Fibroblast of villous mesenchyme (primary cell): ENCODE data around the gene MRTFB. TPM values are rescaled to one million over a fixed set of nuclear protein-coding genes. Genes with fewer than 3 reads are reported as not detected.

Experiments
- DNase-seq: peaks from one replicate; pipeline ENCODE4 v3.0.0-alpha.2; 2010; ENCODE audit warnings: low read depth
- H3K4me3 ChIP-seq: 2 replicates; pipeline ENCODE4 v1.5.1; 2011; ENCODE audit warnings: low read depth, mild to moderate bottlenecking, low read length
- total RNA-seq: library from RNA; depleted of rRNA; stranded (reverse); fragments of >200 nt; gene quantifications from 2 replicates; pipeline ENCODE4 v1.2.3, GENCODE V29; 2012
- TF ChIP-seq, protein P1 (sequence below): IDR thresholded peaks from 2 replicates; pipeline ENCODE4 v1.5.1; 2012; ENCODE audit warnings: low read depth, mild to moderate bottlenecking, low read length; ENCODE audit not compliant: insufficient read depth

Gene MRTFB
- total RNA-seq, 1 donor = 8.2 TPM

DNA sequence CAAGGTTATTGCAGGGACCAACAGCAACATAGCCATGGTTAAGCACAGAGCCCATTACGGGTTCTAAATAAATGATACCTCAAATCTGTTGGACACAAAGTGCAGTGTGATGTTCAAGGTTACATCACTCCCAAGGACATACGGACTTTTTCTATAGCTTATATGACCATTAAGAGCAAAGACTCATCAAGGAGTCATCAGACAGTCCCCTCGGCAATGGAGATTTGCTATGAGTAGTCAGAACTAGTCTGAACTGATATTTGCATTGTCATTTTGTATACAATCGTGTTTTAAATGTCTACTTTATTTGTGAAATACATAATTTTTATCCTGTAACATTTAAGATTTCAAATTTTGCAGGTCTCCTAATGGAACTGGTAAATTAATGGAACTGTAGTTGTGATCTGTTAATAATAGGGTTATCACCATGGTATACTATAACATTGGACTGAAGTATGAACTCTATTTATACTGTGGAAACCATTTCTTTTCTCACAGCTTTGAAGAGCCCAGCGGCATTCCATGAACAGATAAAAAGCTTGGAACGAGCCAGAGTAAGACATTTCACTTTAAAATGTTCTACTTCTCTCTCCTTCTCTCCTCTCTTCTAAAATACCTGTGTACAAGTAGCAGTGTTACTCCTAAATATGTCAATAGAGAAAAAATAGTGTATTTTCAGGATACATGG, 140.9 kb downstream of the MRTFB start:
- no peak overlapping the region for H3K4me3 ChIP-seq
- DNase-seq = no peak
- TF ChIP-seq, protein P1, sequence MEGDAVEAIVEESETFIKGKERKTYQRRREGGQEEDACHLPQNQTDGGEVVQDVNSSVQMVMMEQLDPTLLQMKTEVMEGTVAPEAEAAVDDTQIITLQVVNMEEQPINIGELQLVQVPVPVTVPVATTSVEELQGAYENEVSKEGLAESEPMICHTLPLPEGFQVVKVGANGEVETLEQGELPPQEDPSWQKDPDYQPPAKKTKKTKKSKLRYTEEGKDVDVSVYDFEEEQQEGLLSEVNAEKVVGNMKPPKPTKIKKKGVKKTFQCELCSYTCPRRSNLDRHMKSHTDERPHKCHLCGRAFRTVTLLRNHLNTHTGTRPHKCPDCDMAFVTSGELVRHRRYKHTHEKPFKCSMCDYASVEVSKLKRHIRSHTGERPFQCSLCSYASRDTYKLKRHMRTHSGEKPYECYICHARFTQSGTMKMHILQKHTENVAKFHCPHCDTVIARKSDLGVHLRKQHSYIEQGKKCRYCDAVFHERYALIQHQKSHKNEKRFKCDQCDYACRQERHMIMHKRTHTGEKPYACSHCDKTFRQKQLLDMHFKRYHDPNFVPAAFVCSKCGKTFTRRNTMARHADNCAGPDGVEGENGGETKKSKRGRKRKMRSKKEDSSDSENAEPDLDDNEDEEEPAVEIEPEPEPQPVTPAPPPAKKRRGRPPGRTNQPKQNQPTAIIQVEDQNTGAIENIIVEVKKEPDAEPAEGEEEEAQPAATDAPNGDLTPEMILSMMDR = no peak

DNA sequence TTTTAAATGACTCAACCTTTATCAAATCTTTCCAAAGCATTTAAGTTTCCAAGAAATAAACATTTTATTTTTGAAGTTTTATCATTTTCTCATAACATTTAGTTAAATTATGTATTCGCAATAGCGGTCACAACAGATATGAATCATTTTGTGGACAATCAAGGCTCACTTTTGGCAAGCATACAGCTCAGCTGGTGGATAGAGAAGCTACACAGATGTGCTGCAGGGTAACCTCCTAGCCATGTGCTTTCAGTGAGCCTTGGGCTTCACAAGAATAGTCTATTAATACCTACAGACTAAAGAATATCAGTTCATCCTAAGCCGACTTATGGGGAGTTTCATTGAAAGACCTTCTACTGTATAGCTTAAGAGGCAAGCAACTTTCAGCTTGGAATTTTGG, 144.8 kb downstream of the MRTFB start:
- DNase-seq = peak; percentile 24
- TF ChIP-seq, protein P1 = no peak
- no peak overlapping the region for H3K4me3 ChIP-seq

DNA sequence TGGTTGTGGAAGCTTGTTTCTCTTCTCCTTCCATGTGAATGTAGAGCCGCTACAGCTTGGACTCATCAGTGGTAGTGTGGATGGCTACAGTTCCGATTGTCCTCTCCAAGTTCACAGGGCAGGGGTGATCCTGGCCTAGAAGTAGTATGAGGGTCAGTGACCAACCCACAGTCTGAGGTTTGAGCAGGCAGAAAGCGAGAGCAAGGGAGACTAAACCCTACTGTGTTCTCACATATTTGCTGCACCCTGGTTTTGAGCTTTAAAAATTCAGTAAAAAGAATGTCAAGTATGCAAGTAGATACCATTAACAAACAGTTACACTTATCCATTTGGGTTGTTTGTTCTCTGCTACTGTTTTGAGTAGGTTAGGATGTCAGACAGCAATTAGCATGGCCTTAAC, 148.9 kb downstream of the MRTFB start:
- H3K4me3 ChIP-seq = no peak overlapping the region
- TF ChIP-seq, protein P1 = no peak
- no peak for DNase-seq

DNA sequence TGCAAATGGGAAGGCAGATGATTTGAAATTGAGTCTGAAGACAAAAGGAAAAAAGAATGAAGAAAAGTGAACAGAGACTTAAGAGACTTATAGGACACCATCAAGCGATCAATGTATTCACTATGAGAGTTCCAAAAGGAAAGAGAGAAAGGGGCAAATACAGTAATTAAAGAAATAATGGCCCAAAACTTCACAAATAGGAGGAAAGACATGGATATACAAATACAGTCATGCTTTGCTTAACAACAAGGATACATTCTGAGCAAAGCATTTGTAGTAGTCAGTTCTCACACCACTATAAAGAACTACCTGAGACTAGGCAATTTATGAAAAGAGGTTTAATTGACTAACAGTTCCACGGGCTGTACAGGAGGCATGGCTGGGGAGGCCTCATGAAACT, 152.5 kb downstream of the MRTFB start:
- no peak for DNase-seq
- no peak overlapping the region for H3K4me3 ChIP-seq
- TF ChIP-seq, protein P1 = no peak

DNA sequence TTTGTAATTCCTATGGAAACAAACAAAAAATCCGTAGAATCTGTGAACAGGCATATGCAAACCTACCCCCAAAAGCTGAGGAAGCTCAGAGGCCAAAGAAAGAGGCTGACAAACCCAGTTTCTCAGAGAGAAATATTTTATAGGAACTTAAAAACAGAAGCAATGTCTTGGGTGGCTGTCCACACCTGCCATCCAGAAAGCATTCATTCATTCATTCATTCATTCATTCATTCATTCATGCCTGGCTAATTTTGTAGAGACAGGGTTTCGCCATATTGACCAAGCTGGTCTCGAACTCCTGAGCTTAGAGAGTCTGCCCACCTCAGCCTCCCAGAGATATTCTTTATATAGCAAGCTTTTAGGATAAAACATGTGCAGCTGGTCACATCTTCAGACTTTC, 154.3 kb downstream of the MRTFB start:
- TF ChIP-seq, protein P1 = no peak
- H3K4me3 ChIP-seq = no peak overlapping the region
- no peak for DNase-seq

DNA sequence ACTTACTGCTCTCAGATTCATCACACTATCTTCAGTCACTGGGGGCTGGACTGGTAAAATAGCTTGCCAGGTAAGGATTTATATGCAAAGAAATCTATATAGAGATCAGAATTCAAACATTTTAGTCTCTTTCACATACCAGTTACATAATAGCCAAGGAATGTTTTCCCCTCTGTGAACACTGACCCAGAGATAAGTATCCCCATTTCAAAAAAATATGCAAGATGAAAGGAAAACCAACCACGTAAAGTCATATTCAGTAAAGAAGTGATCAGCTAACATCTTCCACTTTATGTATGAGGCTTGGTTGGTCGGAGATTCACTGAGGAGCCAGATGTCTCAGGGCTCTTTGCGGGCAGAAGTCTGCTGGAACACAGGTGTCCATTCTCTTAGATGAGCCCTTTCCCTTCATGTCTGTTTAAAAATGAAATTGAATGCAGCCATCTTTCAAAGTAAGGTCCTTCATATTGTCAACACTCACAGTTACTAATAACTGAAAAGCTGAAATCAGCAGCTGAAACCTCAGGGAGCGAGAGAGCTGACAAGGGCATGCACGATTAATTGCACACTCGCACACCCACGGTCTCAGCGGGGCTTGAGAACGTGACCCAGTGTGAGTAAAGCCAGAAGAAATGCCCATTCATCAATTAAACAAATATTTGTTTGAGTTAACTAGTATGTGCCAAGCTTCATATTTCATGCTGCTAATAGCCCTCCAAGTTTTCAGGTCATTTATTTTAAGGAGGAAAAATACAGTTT, 161.2 kb downstream of the MRTFB start:
- no peak overlapping the region for H3K4me3 ChIP-seq
- TF ChIP-seq, protein P1 = no peak
- DNase-seq = no peak
